Endothelial cell of umbilical vein (primary cell): ENCODE measurements around the gene LEP. TPM values are rescaled to one million over a fixed set of nuclear protein-coding genes. Genes with fewer than 3 reads are reported as not detected.

Experiments
- BruUV-seq: library from RNA; stranded (reverse); fragments of 400-500 nt; replicated peaks from 2 replicates; lab custom pipeline; 2021; lab: Mats Ljungman, UMichigan
- CTCF ChIA-PET: fragments of 300-600, 350-600 bp; sonication (Branson Sonifier 250); formaldehyde crosslinking; loops from one replicate; lab custom pipeline; 2021; ENCODE audit warnings: antibody characterized with exemption, inconsistent platforms; lab: Charles Lee
- POLR2A ChIA-PET: fragments of 300-600, 350-600 bp; sonication (Branson Sonifier 250); formaldehyde crosslinking; loops from one replicate; lab custom pipeline; 2021; ENCODE audit warnings: antibody characterized with exemption, inconsistent platforms; lab: Charles Lee
- DNase-seq: peaks from one replicate; pipeline ENCODE4 v3.0.0-alpha.2; 2011; ENCODE audit warnings: low read depth, low spot score
- FAIRE-seq: peaks from 2 replicates; lab custom pipeline; 2011; peaks lifted over from hg19 to GRCh38; lab: Jason Lieb, UNC
- H2AFZ ChIP-seq: 2 replicates; pipeline ENCODE4 v1.6.0; 2012; ENCODE audit warnings: low read depth, low read length, control low read depth, inconsistent platforms
- H3K27ac ChIP-seq: 2 replicates; pipeline ENCODE4 v1.5.1; 2011; ENCODE audit warnings: low read depth, mild to moderate bottlenecking, control low read depth, low read length, moderate library complexity; ENCODE audit not compliant: insufficient read depth
- H3K27me3 ChIP-seq, 2 experiments: 2 replicates each; pipeline versions ENCODE4 v1.6.0 to v1.6.1; 2011; ENCODE audit warnings: low read length in 2 of 2, mixed read lengths in 1 of 2; ENCODE audit not compliant: control insufficient read depth in 2 of 2, insufficient read depth in 2 of 2
- H3K36me3 ChIP-seq, 2 experiments: 2 replicates in 1 of 2; 3 replicates in 1 of 2; pipeline ENCODE4 v1.5.1; 2011; ENCODE audit warnings: low read length in 2 of 2, mild to moderate bottlenecking in 1 of 2, moderate library complexity in 1 of 2; ENCODE audit not compliant: control insufficient read depth in 2 of 2, insufficient read depth in 2 of 2; ENCODE audit errors: extremely low read depth in 1 of 2
- H3K4me1 ChIP-seq: 3 replicates; pipeline ENCODE4 v1.5.1; 2011; ENCODE audit warnings: mild to moderate bottlenecking, low read length; ENCODE audit not compliant: control insufficient read depth, insufficient read depth; ENCODE audit errors: extremely low read depth
- H3K4me2 ChIP-seq: 2 replicates; pipeline ENCODE4 v1.6.1; 2011; ENCODE audit warnings: low read length, control low read depth, mixed read lengths; ENCODE audit not compliant: insufficient read depth
- H3K4me3 ChIP-seq, 3 experiments: fragments of 200-600 bp in 1 of 3; sonication (generic), shearing (Covaris generic) in 1 of 3; replicated peaks in 1 of 3; 2 replicates each; pipeline ENCODE4 v1.5.1; 2011 to 2016; ENCODE audit warnings: control low read depth in 3 of 3, low read length in 3 of 3, mild to moderate bottlenecking in 2 of 3, inconsistent platforms in 1 of 3, low read depth in 1 of 3, moderate library complexity in 1 of 3; ENCODE audit not compliant: insufficient read depth in 1 of 3
- H3K79me2 ChIP-seq: 2 replicates; pipeline ENCODE4 v1.6.0; 2012; ENCODE audit warnings: low read length, inconsistent platforms; ENCODE audit not compliant: control insufficient read depth, insufficient read depth
- H3K9ac ChIP-seq: replicated peaks from 2 replicates; pipeline ENCODE3; 2011; ENCODE audit warnings: low read length, control low read depth; ENCODE audit not compliant: insufficient read depth; ENCODE audit errors: extremely low read depth
- H3K9me1 ChIP-seq: replicated peaks from 3 replicates; pipeline ENCODE4 v1.6.0; 2011; ENCODE audit warnings: mild to moderate bottlenecking, low read length; ENCODE audit not compliant: control insufficient read depth, insufficient read depth; ENCODE audit errors: extremely low read depth
- H3K9me3 ChIP-seq: replicated peaks from 2 replicates; pipeline ENCODE4 v1.5.1; 2012; ENCODE audit warnings: low read length, inconsistent platforms; ENCODE audit not compliant: control insufficient read depth, insufficient read depth
- H4K20me1 ChIP-seq: replicated peaks from 2 replicates; pipeline ENCODE3; 2011; ENCODE audit warnings: mild to moderate bottlenecking, low read length; ENCODE audit not compliant: control insufficient read depth, insufficient read depth; ENCODE audit errors: extremely low read depth
- EZH2 ChIP-seq: IDR thresholded peaks from 2 replicates; pipeline ENCODE4 v1.6.1; 2012; ENCODE audit warnings: borderline replicate concordance, low read depth, mild to moderate bottlenecking, moderate library complexity, low read length, inconsistent platforms; ENCODE audit not compliant: severe bottlenecking
- FOS ChIP-seq: IDR thresholded peaks from 2 replicates; pipeline ENCODE4 v1.6.1; 2011; ENCODE audit warnings: mild to moderate bottlenecking, low read length, moderate library complexity, borderline replicate concordance; ENCODE audit not compliant: insufficient read depth
- GATA2 ChIP-seq: IDR thresholded peaks from 2 replicates; pipeline ENCODE4 v1.7.0; 2011; ENCODE audit warnings: low read depth, mild to moderate bottlenecking, moderate library complexity, mixed read lengths, low read length; ENCODE audit not compliant: insufficient read length, insufficient read depth
- JUN ChIP-seq: IDR thresholded peaks from 2 replicates; pipeline ENCODE4 v1.6.1; 2011; ENCODE audit warnings: borderline replicate concordance, low read depth; ENCODE audit not compliant: insufficient read length, insufficient read depth
- MYC ChIP-seq: IDR thresholded peaks from one replicate; pipeline ENCODE4 v1.6.1; 2011; ENCODE audit warnings: mild to moderate bottlenecking, low read depth, low read length
- POLR2A ChIP-seq: IDR thresholded peaks from 2 replicates; pipeline ENCODE4 v1.6.1; 2012; ENCODE audit warnings: low read depth, mild to moderate bottlenecking, control low read depth, low read length
- POLR2AphosphoS5 ChIP-seq: IDR thresholded peaks from 2 replicates; pipeline ENCODE4 v1.6.1; 2012; ENCODE audit warnings: low read depth, mild to moderate bottlenecking, control low read depth, low read length, moderate library complexity; ENCODE audit not compliant: insufficient read depth
- dilution Hi-C: fragments of 300-500 bp; cut with MboI; formaldehyde crosslinking; loops from one replicate; pipeline ENCODE4 v1.15.0; 2019; ENCODE audit warnings: low sequenced_read_pairs; ENCODE audit not compliant: extremely low pct_ligation_motif_present
- intact Hi-C: fragments of 100-400 bp; cut with micrococcal nuclease; formaldehyde crosslinking; loops from one replicate; pipeline ENCODE4 v1.10.0; 2022
- polyA plus RNA-seq, 4 experiments: library from polyadenylated mRNA; depleted of rRNA in 3 of 4; stranded (reverse) in 3 of 4; unstranded in 1 of 4; fragments of >200 nt; gene quantifications; 2 replicates each; pipeline versions ENCODE4 v1.2.1 to v1.2.3, GENCODE V29; 2011 to 2012; ENCODE audit warnings: missing spikeins in 1 of 4
- total RNA-seq: library from RNA; stranded (reverse); gene quantifications from 2 replicates; pipeline ENCODE4 v1.2.3, GENCODE V29; 2021
- TF ChIP-seq, protein P1 (sequence below): IDR thresholded peaks from 2 replicates; pipeline ENCODE4 v1.6.1; 2011; ENCODE audit not compliant: insufficient read depth, insufficient read length
- TF ChIP-seq, protein P2 (sequence below), 2 donors: IDR thresholded peaks; 1 replicate in 1 of 2; 2 replicates in 1 of 2; pipeline ENCODE4 v1.5.1; 2011; ENCODE audit warnings: low read length in 2 of 2, mild to moderate bottlenecking in 2 of 2, moderate library complexity in 2 of 2, control low read depth in 1 of 2, inconsistent platforms in 1 of 2, low read depth in 1 of 2; ENCODE audit not compliant: insufficient read depth in 1 of 2; ENCODE audit errors: extremely low read depth in 1 of 2

Gene LEP
- total and polyA plus RNA-seq, 2 donors (not counting 3 experiments of a cell fraction or from before 2014, with no cell fraction given), result not detected

DNA sequence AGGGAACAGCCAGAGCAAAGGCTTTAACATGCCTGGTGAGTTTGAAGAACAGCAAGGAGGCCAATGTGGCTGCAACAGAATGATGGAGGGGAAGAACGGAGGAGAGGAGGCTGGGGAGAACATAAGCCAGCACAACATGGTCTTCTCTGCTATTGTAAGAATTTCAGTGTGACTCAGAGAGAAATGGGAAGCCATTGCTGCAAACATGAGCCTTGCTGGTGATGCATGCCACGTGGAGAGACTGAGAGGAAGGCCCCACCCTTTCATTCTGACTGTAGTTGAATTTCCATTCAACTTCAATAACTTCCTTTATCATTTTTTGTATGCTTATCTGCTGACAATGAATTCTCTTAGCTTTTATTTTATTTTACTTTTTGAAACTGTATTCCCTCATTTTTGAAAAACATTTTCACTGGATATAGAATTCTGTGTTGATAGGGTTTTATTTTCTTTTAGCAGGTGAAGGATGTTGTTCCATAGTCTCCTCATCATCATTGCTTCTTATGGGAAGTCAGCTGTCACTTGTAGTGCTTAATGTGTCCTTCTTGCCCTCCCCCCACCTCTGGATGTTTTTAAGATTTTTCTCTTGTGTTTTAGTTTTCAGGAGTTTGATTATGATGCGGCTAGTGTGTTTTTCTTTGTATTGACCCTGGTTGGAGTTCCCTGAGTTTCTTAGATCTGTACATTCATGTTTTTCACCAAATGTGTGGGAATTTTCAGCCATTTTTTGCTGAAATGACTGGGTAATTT, 46.4 kb upstream of the LEP start:
- intact Hi-C loops, result no loop called here
- H3K79me2 ChIP-seq, result no peaks in the 10 kb centered on the region
- H3K4me3 ChIP-seq, result no peak overlapping the region
- H3K4me2 ChIP-seq, result no peak overlapping the region
- no peaks in the 10 kb centered on the region for H3K4me1 ChIP-seq
- dilution Hi-C loops, result no loop called here
- no peaks in the 10 kb centered on the region for H3K36me3 ChIP-seq
- ChIA-PET POLR2A (no interaction called here), CTCF (no interaction called here)
- peaks cover 16 to 27% of the 10 kb centered on the region in 2 experiments for H3K27me3 ChIP-seq
- TF ChIP-seq POLR2A (no peak), POLR2AphosphoS5 (no peak), JUN (no peak), EZH2 (no peak), GATA2 (no peak), FOS (no peak), MYC (no peak)
- TF ChIP-seq, protein P1, sequence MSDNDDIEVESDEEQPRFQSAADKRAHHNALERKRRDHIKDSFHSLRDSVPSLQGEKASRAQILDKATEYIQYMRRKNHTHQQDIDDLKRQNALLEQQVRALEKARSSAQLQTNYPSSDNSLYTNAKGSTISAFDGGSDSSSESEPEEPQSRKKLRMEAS, result no peak
- TF ChIP-seq, protein P2, sequence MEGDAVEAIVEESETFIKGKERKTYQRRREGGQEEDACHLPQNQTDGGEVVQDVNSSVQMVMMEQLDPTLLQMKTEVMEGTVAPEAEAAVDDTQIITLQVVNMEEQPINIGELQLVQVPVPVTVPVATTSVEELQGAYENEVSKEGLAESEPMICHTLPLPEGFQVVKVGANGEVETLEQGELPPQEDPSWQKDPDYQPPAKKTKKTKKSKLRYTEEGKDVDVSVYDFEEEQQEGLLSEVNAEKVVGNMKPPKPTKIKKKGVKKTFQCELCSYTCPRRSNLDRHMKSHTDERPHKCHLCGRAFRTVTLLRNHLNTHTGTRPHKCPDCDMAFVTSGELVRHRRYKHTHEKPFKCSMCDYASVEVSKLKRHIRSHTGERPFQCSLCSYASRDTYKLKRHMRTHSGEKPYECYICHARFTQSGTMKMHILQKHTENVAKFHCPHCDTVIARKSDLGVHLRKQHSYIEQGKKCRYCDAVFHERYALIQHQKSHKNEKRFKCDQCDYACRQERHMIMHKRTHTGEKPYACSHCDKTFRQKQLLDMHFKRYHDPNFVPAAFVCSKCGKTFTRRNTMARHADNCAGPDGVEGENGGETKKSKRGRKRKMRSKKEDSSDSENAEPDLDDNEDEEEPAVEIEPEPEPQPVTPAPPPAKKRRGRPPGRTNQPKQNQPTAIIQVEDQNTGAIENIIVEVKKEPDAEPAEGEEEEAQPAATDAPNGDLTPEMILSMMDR (IDR thresholded peaks at IDR 0.05; ENCODE audit: extremely low read depth in 1 of 2, insufficient read depth in 1 of 2, low read depth in 1 of 2, low read length in 2 of 2), result no peak
- FAIRE-seq (no peak), DNase-seq (no peak)
- no peaks in the 10 kb centered on the region for H4K20me1 ChIP-seq
- H3K9ac ChIP-seq, result no peak overlapping the region
- no peak overlapping the region for H3K27ac ChIP-seq
- H3K9me1 ChIP-seq, result no peaks in the 10 kb centered on the region
- peaks cover 5% of the 10 kb centered on the region for H3K9me3 ChIP-seq
- H2AFZ ChIP-seq, result no peak overlapping the region
- no TSS peak for BruUV-seq
